Upper lobe of left lung (tissue), 6 donors: ENCODE data around the gene DCTN4. TPM values are rescaled to one million over a fixed set of nuclear protein-coding genes. Genes with fewer than 3 reads are reported as not detected.

Experiments used
- ATAC-seq, 2 donors: fragments of 200-7000 bp; cut with Tn5 transposase; one replicate each; pipeline ENCODE4 v1.9.1; 2022; ENCODE audit warnings: mild to moderate bottlenecking in 2 of 2, moderate library complexity in 2 of 2; ENCODE audit not compliant: low FRiP score in 2 of 2
- DNase-seq, 2 donors: peaks; one replicate each; pipeline ENCODE4 v3.0.0-alpha.2; 2019 to 2020
- H3K27ac ChIP-seq, 4 donors: fragments of 200-600 bp; sonication (generic); one replicate each; pipeline ENCODE4 v1.5.1; 2016 to 2019
- H3K27me3 ChIP-seq, 4 donors: fragments of 200-600 bp; sonication (generic); one replicate each; pipeline ENCODE4 v1.5.1; 2017 to 2019
- H3K36me3 ChIP-seq, 4 donors: fragments of 200-600 bp; sonication (generic); one replicate each; pipeline ENCODE4 v1.5.1; 2016 to 2019
- H3K4me1 ChIP-seq, 4 donors: fragments of 200-600 bp; sonication (generic); one replicate each; pipeline ENCODE4 v1.5.1; 2018 to 2019
- H3K4me3 ChIP-seq, 4 donors: fragments of 200-600 bp; sonication (generic); one replicate each; pipeline ENCODE4 v1.5.1; 2017 to 2019; ENCODE audit warnings: mild to moderate bottlenecking in 2 of 4, moderate library complexity in 1 of 4
- H3K9me3 ChIP-seq, 4 donors: fragments of 200-600 bp; sonication (generic); one replicate each; pipeline ENCODE4 v1.5.1; 2018 to 2019
- EP300 ChIP-seq, 4 donors: sonication (generic); formaldehyde crosslinking; IDR thresholded peaks; one replicate each; pipeline ENCODE4 v1.5.1; 2017; ENCODE audit warnings: antibody characterized with exemption in 4 of 4, control low read depth in 2 of 4
- POLR2A ChIP-seq, 4 donors: fragments of 450-650 bp; IDR thresholded peaks; one replicate each; pipeline ENCODE4 v1.5.1; 2016 to 2017; ENCODE audit warnings: antibody characterized with exemption in 4 of 4, mild to moderate bottlenecking in 2 of 4
- POLR2AphosphoS5 ChIP-seq, 2 donors: sonication (generic); formaldehyde crosslinking; IDR thresholded peaks; one replicate each; pipeline ENCODE4 v1.5.1; 2017; ENCODE audit warnings: antibody characterized with exemption in 2 of 2
- WGBS, 2 donors: methylation state at CpG; one replicate each; pipeline ENCODE4 v1.1.5; 2017 to 2018; 5-methylcytosine and 5-hydroxymethylcytosine counted together
- total RNA-seq, 6 donors: library from RNA; depleted of rRNA in 4 of 6; stranded (reverse); fragments of >200 nt in 4 of 6; gene quantifications; one replicate each; pipeline versions ENCODE4 v1.1.0 to v1.2.1, GENCODE V29; 2016 to 2021
- TF ChIP-seq, protein P1 (sequence below), 6 experiments: fragments of 450-650 bp in 4 of 6; fragments of 200-600 bp in 2 of 6; sonication (generic) in 2 of 6; IDR thresholded peaks; one replicate each; pipeline ENCODE4 v1.5.1; 2016 to 2019; ENCODE audit warnings: antibody characterized with exemption in 6 of 6
- donor health status: DM: no; HTN: no; CAD: no; lungs with moderate emphysema.
- donor health status: DM: no; HTN: yes; CAD: no; lungs with severe emphysema.

DCTN4 gene
- total RNA-seq, 6 donors from 2014 or later = 37.8 to 111 (median 71.4) TPM

DNA sequence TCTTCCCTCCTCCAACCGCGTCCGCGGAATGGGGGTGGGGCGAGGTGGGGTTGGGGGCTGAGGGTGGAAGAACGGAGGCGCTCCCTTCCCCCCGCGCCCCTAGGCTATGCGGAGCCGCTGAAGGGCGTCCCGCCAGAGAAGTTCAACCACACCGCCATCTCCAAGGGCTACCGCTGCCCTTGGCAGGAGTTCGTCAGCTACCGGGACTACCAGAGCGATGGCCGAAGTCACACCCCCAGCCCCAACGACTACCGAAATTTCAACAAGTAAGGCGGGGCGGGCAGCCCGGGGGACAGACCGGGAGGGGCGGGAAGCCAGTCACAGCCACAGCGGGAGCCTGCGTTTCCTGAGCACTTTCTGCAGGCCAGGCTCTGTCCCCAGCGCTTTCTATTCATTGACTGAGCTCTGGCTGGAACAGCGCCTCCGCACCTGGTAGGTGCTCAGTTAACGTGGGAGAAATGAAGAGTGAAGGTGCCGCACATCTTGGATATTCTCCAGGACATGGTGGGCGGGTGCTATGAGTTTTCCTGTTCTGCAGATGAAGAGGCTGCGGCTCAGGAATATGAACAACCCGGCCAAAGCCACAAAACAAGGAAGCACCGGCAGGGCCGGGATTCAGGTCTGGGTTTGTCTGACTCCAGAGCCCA, 86.5 kb downstream of the DCTN4 start:
- H3K27me3 ChIP-seq = peaks cover 0 to 4% (median 0%) of the 10 kb centered on the region in 4 donors
- no peaks in the 10 kb centered on the region for H3K9me3 ChIP-seq
- peak overlapping the region; percentile 11 to 59 (median 47) for H3K4me3 ChIP-seq
- peak overlapping the region in 3 of 4 donors; percentile 22 to 57 (median 37) for H3K27ac ChIP-seq
- H3K4me1 ChIP-seq = peaks cover 20 to 29% (median 23%) of the 10 kb centered on the region in 4 donors
- DNase-seq (peak; percentile 66 to 82), ATAC-seq (peak; percentile 58 to 59)
- 2 to 14% methylated on average over 9 to 28 of the region's 38 CpGs for WGBS, 2 donors
- H3K36me3 ChIP-seq = no peaks in the 10 kb centered on the region
- peak in 1 of 2 donors; percentile 9 for TF ChIP-seq POLR2AphosphoS5 (IDR thresholded peaks at IDR 0.05)
- TF ChIP-seq POLR2A (IDR thresholded peaks at IDR 0.05) = no peak
- no peak for TF ChIP-seq EP300 (IDR thresholded peaks at IDR 0.05)
- TF ChIP-seq, protein P1, sequence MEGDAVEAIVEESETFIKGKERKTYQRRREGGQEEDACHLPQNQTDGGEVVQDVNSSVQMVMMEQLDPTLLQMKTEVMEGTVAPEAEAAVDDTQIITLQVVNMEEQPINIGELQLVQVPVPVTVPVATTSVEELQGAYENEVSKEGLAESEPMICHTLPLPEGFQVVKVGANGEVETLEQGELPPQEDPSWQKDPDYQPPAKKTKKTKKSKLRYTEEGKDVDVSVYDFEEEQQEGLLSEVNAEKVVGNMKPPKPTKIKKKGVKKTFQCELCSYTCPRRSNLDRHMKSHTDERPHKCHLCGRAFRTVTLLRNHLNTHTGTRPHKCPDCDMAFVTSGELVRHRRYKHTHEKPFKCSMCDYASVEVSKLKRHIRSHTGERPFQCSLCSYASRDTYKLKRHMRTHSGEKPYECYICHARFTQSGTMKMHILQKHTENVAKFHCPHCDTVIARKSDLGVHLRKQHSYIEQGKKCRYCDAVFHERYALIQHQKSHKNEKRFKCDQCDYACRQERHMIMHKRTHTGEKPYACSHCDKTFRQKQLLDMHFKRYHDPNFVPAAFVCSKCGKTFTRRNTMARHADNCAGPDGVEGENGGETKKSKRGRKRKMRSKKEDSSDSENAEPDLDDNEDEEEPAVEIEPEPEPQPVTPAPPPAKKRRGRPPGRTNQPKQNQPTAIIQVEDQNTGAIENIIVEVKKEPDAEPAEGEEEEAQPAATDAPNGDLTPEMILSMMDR (IDR thresholded peaks at IDR 0.05) = no peak

DNA sequence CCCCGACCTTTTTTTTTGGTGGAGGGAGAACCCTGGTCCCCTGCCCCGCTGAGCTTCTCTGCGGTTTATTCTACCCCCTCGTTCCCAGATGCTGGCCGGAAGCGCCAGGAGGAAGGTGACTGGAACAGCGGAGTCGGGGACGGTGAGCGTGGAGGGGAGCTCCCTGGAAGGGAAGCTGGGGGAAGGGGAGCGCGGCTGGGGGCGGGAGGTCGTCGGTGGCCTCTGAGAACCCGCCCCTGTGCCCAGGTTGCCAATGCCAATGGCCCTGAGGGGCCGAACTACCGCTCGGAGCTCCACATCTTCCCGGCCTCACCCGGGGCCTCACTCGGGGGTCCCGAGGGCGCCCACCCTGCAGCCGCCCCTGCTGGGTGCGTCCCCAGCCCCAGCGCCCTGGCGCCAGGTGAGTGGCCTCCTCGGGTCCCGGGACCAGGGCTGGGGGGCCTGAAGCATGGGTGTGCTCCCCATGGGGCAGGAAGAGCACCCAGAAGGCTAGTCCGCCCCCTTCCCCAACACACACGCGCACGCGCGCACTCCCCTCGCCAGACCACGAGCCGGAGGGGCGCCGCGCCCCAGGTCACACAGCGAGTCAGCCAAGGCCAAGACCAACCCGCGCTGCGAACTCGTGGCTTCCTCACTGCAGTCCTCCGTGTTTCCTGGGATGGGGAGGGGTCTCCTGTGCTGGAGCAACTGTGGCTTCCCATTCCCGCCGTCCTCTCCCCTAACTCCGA, 87.1 kb downstream of the DCTN4 start:
- H3K4me3 ChIP-seq = peak overlapping the region; percentile 11 to 59 (median 47)
- no peaks in the 10 kb centered on the region for H3K9me3 ChIP-seq
- 19 to 23% methylated on average over 7 to 19 of the region's 51 CpGs for whole genome bisulfite sequencing, 2 donors
- peaks cover 20 to 29% (median 23%) of the 10 kb centered on the region in 4 donors for H3K4me1 ChIP-seq
- no peak for TF ChIP-seq POLR2A (IDR thresholded peaks at IDR 0.05)
- ATAC-seq (peak; percentile 27 to 35), DNase-seq (peak in 1 of 2 donors; percentile 88)
- peaks cover 0 to 4% (median 0%) of the 10 kb centered on the region in 4 donors for H3K27me3 ChIP-seq
- H3K27ac ChIP-seq = peak overlapping the region in 3 of 4 donors; percentile 22 to 57 (median 37)
- H3K36me3 ChIP-seq = no peaks in the 10 kb centered on the region

DNA sequence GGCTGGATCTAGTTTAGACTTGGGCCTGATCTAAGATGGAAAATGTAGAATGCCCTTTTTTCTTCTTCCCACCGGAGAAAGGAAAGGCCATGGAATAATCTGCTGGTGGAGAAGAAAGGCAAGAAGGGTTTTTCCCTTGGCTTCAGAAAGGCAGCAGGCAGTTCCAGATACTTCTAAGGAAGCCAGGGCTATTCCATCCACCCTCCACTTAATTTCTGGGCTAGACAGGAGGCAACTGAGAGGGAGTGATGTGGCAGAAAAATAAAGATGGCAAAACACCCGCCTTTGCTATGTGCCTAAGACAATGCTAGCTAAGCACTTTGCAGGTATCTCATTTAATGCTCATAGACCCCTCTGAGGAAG, 87.9 kb downstream of the DCTN4 start:
- peak overlapping the region in 1 of 4 donors; percentile 22 for H3K27ac ChIP-seq
- TF ChIP-seq POLR2A (IDR thresholded peaks at IDR 0.05) = no peak
- H3K4me3 ChIP-seq = no peak overlapping the region
- H3K9me3 ChIP-seq = no peaks in the 10 kb centered on the region
- H3K27me3 ChIP-seq = peaks cover 0 to 4% (median 0%) of the 10 kb centered on the region in 4 donors
- H3K36me3 ChIP-seq = no peaks in the 10 kb centered on the region
- DNase-seq (no peak), ATAC-seq (no peak)
- H3K4me1 ChIP-seq = peaks cover 20 to 29% (median 23%) of the 10 kb centered on the region in 4 donors
- WGBS, 2 donors = 47 to 53% methylated on average over 2 of the region's 2 CpGs

DNA sequence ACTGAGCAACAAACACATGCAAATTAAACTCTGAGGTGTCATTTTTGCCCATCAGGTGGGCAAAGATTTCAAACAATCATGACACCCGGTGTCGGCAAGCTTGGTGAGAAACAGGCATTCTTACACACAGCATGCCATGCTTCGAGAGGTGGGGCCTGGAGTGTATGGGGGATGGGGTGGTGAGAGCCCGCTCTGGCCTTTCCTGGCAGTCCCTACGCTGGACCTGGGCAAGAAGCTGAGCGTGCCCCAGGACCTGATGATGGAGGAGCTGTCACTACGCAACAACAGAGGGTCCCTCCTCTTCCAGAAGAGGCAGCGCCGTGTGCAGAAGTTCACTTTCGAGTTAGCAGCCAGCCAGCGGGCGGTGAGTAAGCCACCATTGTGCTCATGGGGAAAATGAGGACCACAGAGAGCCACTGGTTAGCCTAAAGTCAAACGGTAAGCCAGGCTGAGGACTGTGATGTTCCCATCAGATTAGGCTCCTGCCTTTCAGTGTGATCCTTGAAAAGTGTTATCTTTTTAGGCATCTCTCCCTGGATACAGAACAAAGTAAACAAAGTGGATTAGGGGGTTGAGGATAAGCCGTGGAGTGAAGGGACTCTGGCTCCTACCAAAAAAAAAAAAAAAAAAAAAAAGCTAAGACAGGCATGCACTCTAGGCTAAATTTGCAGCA, 88.4 kb downstream of the DCTN4 start:
- WGBS, 2 donors = 75 to 85% methylated on average over 11 to 14 of the region's 14 CpGs
- H3K9me3 ChIP-seq = no peaks in the 10 kb centered on the region
- H3K4me3 ChIP-seq = no peak overlapping the region
- no peak overlapping the region for H3K27ac ChIP-seq
- H3K36me3 ChIP-seq = no peaks in the 10 kb centered on the region
- peaks cover 0 to 4% (median 0%) of the 10 kb centered on the region in 4 donors for H3K27me3 ChIP-seq
- TF ChIP-seq EP300 (IDR thresholded peaks at IDR 0.05) (no peak), POLR2AphosphoS5 (IDR thresholded peaks at IDR 0.05) (no peak), POLR2A (IDR thresholded peaks at IDR 0.05) (no peak)
- TF ChIP-seq, protein P1 (IDR thresholded peaks at IDR 0.05) = no peak
- no peak for ATAC-seq
- peaks cover 20 to 29% (median 23%) of the 10 kb centered on the region in 4 donors for H3K4me1 ChIP-seq
- no peak for DNase-seq

DNA sequence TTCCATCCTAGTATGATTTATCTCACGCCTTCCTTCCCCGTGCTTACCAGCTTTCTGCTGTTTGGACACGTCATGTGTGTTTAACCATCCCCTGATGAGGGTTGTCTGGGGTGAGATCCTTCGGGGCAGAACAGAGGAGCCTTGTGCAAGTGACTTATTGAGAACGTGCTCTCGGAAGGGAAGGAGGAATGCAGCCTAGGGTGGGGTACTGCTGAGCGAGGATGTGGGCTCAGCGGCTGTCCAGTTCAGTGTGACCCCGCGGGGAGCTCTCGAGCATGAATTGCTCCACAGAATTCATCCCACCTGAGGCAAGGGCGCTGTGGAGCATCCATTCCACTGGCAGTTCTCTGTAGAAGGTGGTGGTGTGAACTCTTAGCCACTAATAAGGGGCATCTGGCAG, 93.8 kb downstream of the DCTN4 start:
- Histone ChIP-seq H3K27me3 (no peaks in the 10 kb centered on the region), H3K4me1 (peaks cover 3 to 9% (median 5%) of the 10 kb centered on the region in 4 donors), H3K4me3 (no peak overlapping the region), H3K9me3 (no peaks in the 10 kb centered on the region), H3K27ac (no peak overlapping the region), H3K36me3 (no peaks in the 10 kb centered on the region)
- DNase-seq (no peak), ATAC-seq (no peak)
- TF ChIP-seq EP300 (IDR thresholded peaks at IDR 0.05) = no peak
- TF ChIP-seq POLR2AphosphoS5 (IDR thresholded peaks at IDR 0.05) = no peak
- TF ChIP-seq POLR2A (IDR thresholded peaks at IDR 0.05) = no peak
- TF ChIP-seq, protein P1 (IDR thresholded peaks at IDR 0.05) = no peak
- whole genome bisulfite sequencing, 2 donors = 69 to 75% methylated on average over 9 to 12 of the region's 12 CpGs
